ENCODE data around the gene OGDH. TPM values are rescaled to one million over a fixed set of nuclear protein-coding genes. Genes with fewer than 3 reads are reported as not detected.
"Not testable (repeated sequence)": the region's sequence is repeated elsewhere in the genome, so short reads cannot be mapped to it uniquely, and the experiment has no call there.

OGDH gene
- total and polyA plus RNA-seq, 2 experiments from 2014 or later: 31.4 to 75.3 TPM

GRCh38 chr7:44590910-44591309 is 15.5 kb upstream of the OGDH start:
- no peak overlapping the region for H3K4me3 ChIP-seq
- no peaks in the 10 kb centered on the region for H3K27me3 ChIP-seq (replicated peaks; ENCODE audit: insufficient read depth)
- H3K27ac ChIP-seq: no peak overlapping the region
- DNase-seq: no peak
- no peak overlapping the region for H2AFZ ChIP-seq
- H3K9me2 ChIP-seq (ENCODE audit: insufficient read depth): no peaks in the 10 kb centered on the region
- H4K20me1 ChIP-seq (ENCODE audit: insufficient read depth): no peaks in the 10 kb centered on the region
- no peaks in the 10 kb centered on the region for H3F3A ChIP-seq (ENCODE audit: insufficient read depth)
- no peaks in the 10 kb centered on the region for H3K36me3 ChIP-seq (ENCODE audit: low read depth)
- 95 to 96% methylated on average over 1 of the region's 1 CpG for WGBS, 2 experiments (ENCODE audit: low coverage in 1 of 2, low lambda C conversion rate in 2 of 2, missing lambda C conversion rate in 2 of 2)
- no peaks in the 10 kb centered on the region for H3K9me3 ChIP-seq (ENCODE audit: low read depth)
- H3K79me2 ChIP-seq (ENCODE audit: insufficient read depth): no peaks in the 10 kb centered on the region
- H3K4me1 ChIP-seq (ENCODE audit: insufficient read depth): no peaks in the 10 kb centered on the region
- no peak overlapping the region for H3K4me2 ChIP-seq (ENCODE audit: unreplicated experiment)
- no peak for TF ChIP-seq EZH2 (IDR thresholded peaks at IDR 0.05; ENCODE audit: insufficient read depth, poor library complexity, severe bottlenecking)
- TF ChIP-seq EZH2phosphoT487 (IDR thresholded peaks at IDR 0.05; ENCODE audit: insufficient read depth, low read depth): no peak
- H3K9ac ChIP-seq: no peak overlapping the region
- in situ Hi-C loops (cut with MboI): loop anchor here (10.0 to 25.0 kb wide), 2 partner anchors 254 to 521 kb away; partner anchors contain the start of genes H2AZ2 and TBRG4

- no peak for DNase-seq
- H3K9me2 ChIP-seq (ENCODE audit: insufficient read depth): no peaks in the 10 kb centered on the region
- H3K4me3 ChIP-seq: no peak overlapping the region
- TF ChIP-seq EZH2phosphoT487 (IDR thresholded peaks at IDR 0.05; ENCODE audit: insufficient read depth, low read depth) (no peak), EZH2 (IDR thresholded peaks at IDR 0.05; ENCODE audit: insufficient read depth, poor library complexity, severe bottlenecking) (no peak)
- in situ Hi-C loops (cut with MboI): loop anchor here (10.0 to 25.0 kb wide), 2 partner anchors 249 to 516 kb away; partner anchors contain the start of genes H2AZ2 and TBRG4
- no peak overlapping the region for H3K9ac ChIP-seq
- 83 to 90% methylated on average over 5 of the region's 5 CpGs for WGBS, 2 experiments (ENCODE audit: low coverage in 1 of 2, low lambda C conversion rate in 2 of 2, missing lambda C conversion rate in 2 of 2)
- no peak overlapping the region for H3K27ac ChIP-seq
- no peaks in the 10 kb centered on the region for H4K20me1 ChIP-seq (ENCODE audit: insufficient read depth)
- no peaks in the 10 kb centered on the region for H3K27me3 ChIP-seq (replicated peaks; ENCODE audit: insufficient read depth)
- no peak overlapping the region for H2AFZ ChIP-seq
- H3F3A ChIP-seq (ENCODE audit: insufficient read depth): no peaks in the 10 kb centered on the region
- H3K4me1 ChIP-seq (ENCODE audit: insufficient read depth): no peaks in the 10 kb centered on the region
- H3K4me2 ChIP-seq (ENCODE audit: unreplicated experiment): no peak overlapping the region
- no peaks in the 10 kb centered on the region for H3K79me2 ChIP-seq (ENCODE audit: insufficient read depth)
- no peaks in the 10 kb centered on the region for H3K9me3 ChIP-seq (ENCODE audit: low read depth)
- H3K36me3 ChIP-seq (ENCODE audit: low read depth): no peaks in the 10 kb centered on the region
These were observed 10.3 kb upstream of the OGDH start for GRCh38 chr7:44595934-44596635.

- DNase-seq; H3K27me3 ChIP-seq (replicated peaks; ENCODE audit: insufficient read depth); H2AFZ ChIP-seq; H3F3A ChIP-seq (ENCODE audit: insufficient read depth); H3K9me2 ChIP-seq (ENCODE audit: insufficient read depth); H3K27ac ChIP-seq; H3K9ac ChIP-seq; H3K9me3 ChIP-seq (ENCODE audit: low read depth); H3K36me3 ChIP-seq (ENCODE audit: low read depth); H3K79me2 ChIP-seq (ENCODE audit: insufficient read depth); H4K20me1 ChIP-seq (ENCODE audit: insufficient read depth); H3K4me1 ChIP-seq (ENCODE audit: insufficient read depth); H3K4me3 ChIP-seq; H3K4me2 ChIP-seq (ENCODE audit: unreplicated experiment): not testable (repeated sequence)
- 77 to 83% methylated on average over 8 of the region's 8 CpGs for WGBS, 2 experiments (ENCODE audit: low coverage in 1 of 2, low lambda C conversion rate in 2 of 2, missing lambda C conversion rate in 2 of 2)
- in situ Hi-C loops (cut with MboI): loop anchor here (10.0 to 25.0 kb wide), 2 partner anchors 248 to 515 kb away; partner anchors contain the start of genes H2AZ2 and TBRG4
These were observed 9.2 kb upstream of the OGDH start for GRCh38 chr7:44597181-44597580.

- Histone ChIP-seq H3K79me2 (ENCODE audit: insufficient read depth) (no peaks in the 10 kb centered on the region), H4K20me1 (ENCODE audit: insufficient read depth) (no peaks in the 10 kb centered on the region), H3K27ac (no peak overlapping the region), H3K27me3 (replicated peaks; ENCODE audit: insufficient read depth) (no peaks in the 10 kb centered on the region), H3K9ac (no peak overlapping the region), H3K9me2 (ENCODE audit: insufficient read depth) (no peaks in the 10 kb centered on the region), H3K36me3 (ENCODE audit: low read depth) (no peaks in the 10 kb centered on the region), H3K4me1 (ENCODE audit: insufficient read depth) (no peaks in the 10 kb centered on the region), H2AFZ (no peak overlapping the region), H3F3A (ENCODE audit: insufficient read depth) (no peaks in the 10 kb centered on the region), H3K4me3 (no peak overlapping the region), H3K9me3 (ENCODE audit: low read depth) (no peaks in the 10 kb centered on the region), H3K4me2 (ENCODE audit: unreplicated experiment) (no peak overlapping the region)
- 34 to 38% methylated on average over 3 of the region's 3 CpGs for WGBS, 2 experiments (ENCODE audit: low coverage in 1 of 2, low lambda C conversion rate in 2 of 2, missing lambda C conversion rate in 2 of 2)
- in situ Hi-C loops (cut with MboI): loop anchor here (10.0 to 25.0 kb wide), 2 partner anchors 246 to 513 kb away; partner anchors contain the start of genes H2AZ2 and TBRG4
- TF ChIP-seq EZH2phosphoT487 (IDR thresholded peaks at IDR 0.05; ENCODE audit: insufficient read depth, low read depth) (no peak), EZH2 (IDR thresholded peaks at IDR 0.05; ENCODE audit: insufficient read depth, poor library complexity, severe bottlenecking) (no peak)
- no peak for DNase-seq
These were observed 7.2 kb upstream of the OGDH start for GRCh38 chr7:44599222-44599621.
